GM23338 (cell line): ENCODE measurements around the gene AARS2. TPM values are rescaled to one million over a fixed set of nuclear protein-coding genes. Genes with fewer than 3 reads are reported as not detected.

Experiments used
- ATAC-seq: fragments of 200-7000 bp; cut with Tn5 transposase; 3 replicates; pipeline ENCODE4 v1.9.1; 2020
- DNase-seq: peaks from one replicate; pipeline ENCODE4 v3.0.0-alpha.2; 2015; ENCODE audit warnings: low spot score
- H2AFZ ChIP-seq: fragments of 200-600 bp; sonication (generic); 2 replicates; pipeline ENCODE4 v1.8.0; 2016; ENCODE audit warnings: antibody characterized with exemption, mild to moderate bottlenecking, moderate library complexity
- H3F3A ChIP-seq: fragments of 200-600 bp; sonication (generic); replicated peaks from 2 replicates; pipeline ENCODE4 v1.8.0; 2017; ENCODE audit warnings: antibody characterized with exemption, mixed run types, low read depth
- H3K27ac ChIP-seq: fragments of 200-600 bp; sonication (generic); 2 replicates; pipeline ENCODE4 v1.6.1; 2016; ENCODE audit warnings: low read depth
- H3K27me3 ChIP-seq: fragments of 200-600 bp; sonication (generic); 2 replicates; pipeline ENCODE4 v1.8.0; 2016; ENCODE audit warnings: mild to moderate bottlenecking, mixed run types, moderate library complexity; ENCODE audit not compliant: insufficient read depth
- H3K36me3 ChIP-seq: fragments of 200-600 bp; sonication (generic); 2 replicates; pipeline ENCODE4 v1.8.0; 2016; ENCODE audit warnings: mild to moderate bottlenecking; ENCODE audit not compliant: insufficient read depth
- H3K4me1 ChIP-seq: fragments of 200-600 bp; sonication (generic); 2 replicates; pipeline ENCODE4 v1.8.0; 2016; ENCODE audit warnings: mild to moderate bottlenecking, moderate library complexity; ENCODE audit not compliant: insufficient read depth
- H3K4me2 ChIP-seq: fragments of 200-600 bp; sonication (generic); 2 replicates; pipeline ENCODE4 v1.7.1; 2017; ENCODE audit warnings: mixed run types
- H3K4me3 ChIP-seq: fragments of 200-600 bp; sonication (generic); 2 replicates; pipeline ENCODE4 v1.6.1; 2016; ENCODE audit warnings: mixed run types
- H3K79me2 ChIP-seq: fragments of 200-600 bp; sonication (generic); replicated peaks from 2 replicates; pipeline ENCODE4 v1.8.0; 2017; ENCODE audit warnings: mild to moderate bottlenecking; ENCODE audit not compliant: insufficient read depth
- H3K9me2 ChIP-seq: fragments of 200-600 bp; sonication (generic); 2 replicates; pipeline ENCODE4 v1.8.0; 2017; ENCODE audit not compliant: insufficient read depth
- H4K20me1 ChIP-seq: fragments of 200-600 bp; sonication (generic); replicated peaks from 2 replicates; pipeline ENCODE4 v1.8.0; 2017; ENCODE audit warnings: mild to moderate bottlenecking; ENCODE audit not compliant: insufficient read depth
- H3K27ac Mint-ChIP-seq: 2 replicates; pipeline ENCODE4 v1.8.0; 2020; ENCODE audit warnings: inconsistent platforms, mild to moderate bottlenecking, moderate library complexity, mixed read lengths
- H3K27me3 Mint-ChIP-seq: 3 replicates; pipeline ENCODE4 v1.8.0; 2022; ENCODE audit warnings: low read depth, mild to moderate bottlenecking, moderate library complexity, mixed read lengths, inconsistent platforms; ENCODE audit not compliant: insufficient read depth, poor library complexity
- H3K36me3 Mint-ChIP-seq: 3 replicates; pipeline ENCODE4 v1.8.0; 2021; ENCODE audit warnings: low read depth, mild to moderate bottlenecking, inconsistent platforms, moderate library complexity, mixed read lengths
- H3K4me1 Mint-ChIP-seq: 3 replicates; pipeline ENCODE4 v1.8.0; 2020; ENCODE audit warnings: mild to moderate bottlenecking, inconsistent platforms, mixed read lengths
- H3K4me3 Mint-ChIP-seq: 3 replicates; pipeline ENCODE4 v1.8.0; 2021; ENCODE audit warnings: moderate library complexity, mild to moderate bottlenecking, inconsistent platforms, mixed read lengths
- H3K9me3 Mint-ChIP-seq: 3 replicates; pipeline ENCODE4 v1.8.0; 2020; ENCODE audit warnings: moderate library complexity, mild to moderate bottlenecking, inconsistent platforms, mixed read lengths
- CREB1 ChIP-seq: fragments of 250-450 bp; sonication (Bioruptor Pico); IDR thresholded peaks from 2 replicates; pipeline ENCODE4 v1.5.0; 2020; ENCODE audit warnings: low read depth, mild to moderate bottlenecking, moderate library complexity
- CTCF ChIP-seq, 2 experiments: fragments of 200-600 bp in 1 of 2; sonication (generic) in 1 of 2; conservative IDR thresholded peaks; 2 replicates each; pipeline versions ENCODE4 v1.5.1 to v1.6.1; 2016 to 2017; ENCODE audit warnings: antibody characterized with exemption in 2 of 2, low read depth in 2 of 2, mild to moderate bottlenecking in 2 of 2, moderate library complexity in 1 of 2
- REST ChIP-seq: IDR thresholded peaks from one replicate; pipeline ENCODE4 v1.6.1; 2018; ENCODE audit warnings: antibody characterized with exemption; ENCODE audit not compliant: unreplicated experiment
- STAT1 ChIP-seq: IDR thresholded peaks from one replicate; pipeline ENCODE4 v1.6.1; 2016; ENCODE audit warnings: antibody characterized with exemption; ENCODE audit not compliant: unreplicated experiment
- ZNF114 ChIP-seq: fragments of 250-450 bp; sonication (Bioruptor Pico); IDR thresholded peaks from 2 replicates; pipeline ENCODE4 v1.5.0; 2020; ENCODE audit warnings: mild to moderate bottlenecking, moderate library complexity
- ZNF331 ChIP-seq: fragments of 250-450 bp; sonication (Bioruptor Pico); IDR thresholded peaks from 2 replicates; pipeline ENCODE4 v1.5.0; 2020; ENCODE audit warnings: low read depth, mild to moderate bottlenecking, moderate library complexity
- polyA plus RNA-seq: library from polyadenylated mRNA; unstranded; fragments of >200 nt; fragmentation: Nextera tagmentation; extraction: Ambion mirVana; gene quantifications from 2 replicates; pipeline ENCODE4 v1.2.1, GENCODE V29; 2016
- total RNA-seq: library from RNA; depleted of rRNA; stranded (reverse); fragments of >200 nt; shearing (Covaris generic); gene quantifications from 2 replicates; pipeline ENCODE4 v1.2.3, GENCODE V29; 2014

AARS2 gene
- total and polyA plus RNA-seq, 2 experiments from 2014 or later: 6.5 to 23.2 TPM

DNA sequence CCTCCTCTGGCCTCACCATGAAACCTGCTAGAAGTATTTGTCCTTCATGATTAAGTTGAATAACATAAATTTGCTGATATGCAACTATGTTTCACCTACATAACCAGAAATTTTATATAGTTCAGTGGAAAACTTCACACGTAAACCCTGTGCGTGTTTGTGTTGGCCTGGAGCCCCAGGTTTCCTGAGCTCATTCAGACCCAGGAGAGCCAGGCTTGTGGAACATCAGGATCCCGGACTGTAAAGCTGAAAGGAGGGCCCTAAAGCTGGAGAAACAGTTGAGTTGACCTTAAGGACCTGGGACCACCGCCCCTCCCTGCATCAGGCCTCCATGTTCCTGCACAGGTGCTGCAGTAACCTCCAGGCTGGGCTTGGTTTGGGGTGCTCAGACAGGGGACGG, 26.2 kb upstream of the AARS2 start (continued):
- no peak for TF ChIP-seq REST

DNA sequence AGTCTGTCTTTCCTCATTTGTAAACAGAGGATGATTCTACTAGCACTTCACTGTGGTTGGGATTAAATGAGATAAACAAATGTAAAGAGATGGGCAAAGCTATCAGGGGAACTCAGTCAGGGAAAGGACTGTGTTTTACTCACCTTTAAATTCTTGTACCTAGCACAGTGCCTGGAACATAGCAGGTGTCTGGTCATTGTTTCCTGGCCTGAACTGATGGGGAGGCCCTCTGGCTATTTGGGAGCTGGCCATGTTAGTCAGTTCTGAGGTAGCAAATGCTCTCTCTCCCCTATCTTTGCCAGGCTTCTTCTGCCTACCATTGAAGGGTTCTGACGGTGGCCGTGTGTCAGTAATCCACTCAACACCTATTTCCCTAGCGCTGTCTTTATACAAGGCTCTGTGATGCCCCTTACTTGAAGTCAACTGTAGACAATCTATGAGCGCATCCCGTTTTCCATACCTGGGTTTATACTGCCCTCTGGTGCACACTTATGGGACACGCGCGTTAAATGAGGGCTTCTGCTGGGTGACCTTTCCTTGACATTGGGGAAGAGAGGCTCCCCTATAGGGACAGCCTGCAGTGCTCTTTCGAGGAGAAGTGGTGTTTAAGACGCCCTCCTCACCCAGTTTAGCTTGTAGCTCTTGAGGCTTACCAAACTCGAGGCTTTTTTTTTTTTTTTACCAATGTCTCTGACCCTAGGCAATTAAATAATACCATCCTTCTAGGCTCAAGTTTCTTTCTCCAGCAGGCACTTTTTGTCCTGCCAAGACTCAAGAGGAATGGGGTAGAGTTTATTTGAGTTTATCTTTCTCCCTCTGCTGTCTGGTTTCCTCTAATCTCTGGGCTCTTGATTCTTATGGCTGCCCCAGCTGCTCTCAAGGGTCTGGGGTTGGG, 25.3 kb upstream of the AARS2 start:
- Mint-ChIP-seq H3K27ac (no peak overlapping the region; the same call in 1 of the 2 replicates), H3K4me3 (no peak overlapping the region), H3K27me3 (peaks cover 10% of the 10 kb centered on the region), H3K9me3 (no peaks in the 10 kb centered on the region), H3K4me1 (peaks cover 25% of the 10 kb centered on the region), H3K36me3 (no peaks in the 10 kb centered on the region)
- TF ChIP-seq CTCF (conservative IDR thresholded peaks at IDR 0.05; ENCODE audit: low read depth in 2 of 2): peak; percentile 91 to 96
- TF ChIP-seq REST: no peak
- TF ChIP-seq ZNF114 (CRISPR knock-in tag): no peak
- TF ChIP-seq ZNF331 (CRISPR knock-in tag): no peak
- peak; percentile 29; the same call in 1 of the 2 replicates for TF ChIP-seq CREB1 (CRISPR knock-in tag)
- TF ChIP-seq STAT1: no peak
- Histone ChIP-seq H3K36me3 (no peaks in the 10 kb centered on the region), H3F3A (no peaks in the 10 kb centered on the region), H3K27me3 (peaks cover 20% of the 10 kb centered on the region), H3K27ac (no peak overlapping the region), H4K20me1 (no peaks in the 10 kb centered on the region), H3K4me1 (peaks cover 18% of the 10 kb centered on the region; the same call in 1 of the 2 replicates), H2AFZ (no peak overlapping the region), H3K79me2 (no peaks in the 10 kb centered on the region), H3K4me2 (no peak overlapping the region), H3K9me2 (0 out of 2 replicates have a peak, but pooled peaks cover 3% of the 10 kb centered on the region), H3K4me3 (no peak overlapping the region)
- ATAC-seq: peak; percentile 81
- peak; percentile 92 for DNase-seq
